Suprapubic skin (tissue), 4 donors: Measurements from ENCODE around the gene RFPL1. TPM values are rescaled to one million over a fixed set of nuclear protein-coding genes. Genes with fewer than 3 reads are reported as not detected.

ENCODE experiments used
- DNase-seq, 2 donors: peaks; one replicate each; pipeline ENCODE4 v3.0.0-alpha.2; 2019; ENCODE audit warnings: low spot score in 2 of 2
- H3K27ac ChIP-seq: fragments of 200-600 bp; sonication (generic); one replicate; pipeline ENCODE4 v1.5.1; 2019
- H3K27me3 ChIP-seq: fragments of 200-600 bp; sonication (generic); one replicate; pipeline ENCODE4 v1.5.1; 2019
- H3K36me3 ChIP-seq: fragments of 200-600 bp; sonication (generic); one replicate; pipeline ENCODE4 v1.5.1; 2019
- H3K4me1 ChIP-seq: fragments of 200-600 bp; sonication (generic); one replicate; pipeline ENCODE4 v1.5.1; 2019
- H3K4me3 ChIP-seq: fragments of 200-600 bp; sonication (generic); one replicate; pipeline ENCODE4 v1.5.1; 2019; ENCODE audit warnings: mild to moderate bottlenecking
- H3K9me3 ChIP-seq: fragments of 200-600 bp; sonication (generic); one replicate; pipeline ENCODE4 v1.5.1; 2019
- CTCF ChIP-seq, 2 donors: fragments of 200-600 bp in 1 of 2; fragments of 450-650 bp in 1 of 2; sonication (generic) in 1 of 2; IDR thresholded peaks; one replicate each; pipeline ENCODE4 v1.5.1; 2016 to 2019; ENCODE audit warnings: antibody characterized with exemption in 2 of 2, mild to moderate bottlenecking in 1 of 2, moderate library complexity in 1 of 2
- EP300 ChIP-seq: sonication (generic); formaldehyde crosslinking; IDR thresholded peaks from one replicate; pipeline ENCODE4 v1.6.1; 2017; ENCODE audit warnings: antibody characterized with exemption
- POLR2A ChIP-seq, 2 donors: fragments of 450-650 bp; IDR thresholded peaks; one replicate each; pipeline ENCODE4 v1.6.1; 2017; ENCODE audit warnings: antibody characterized with exemption in 2 of 2, mild to moderate bottlenecking in 2 of 2, moderate library complexity in 2 of 2
- POLR2AphosphoS5 ChIP-seq, 3 donors: sonication (generic); formaldehyde crosslinking; IDR thresholded peaks; one replicate each; pipeline ENCODE4 v1.6.1; 2017; ENCODE audit warnings: antibody characterized with exemption in 3 of 3
- WGBS: methylation state at CpG from one replicate; pipeline ENCODE4 v1.1.5; 2018; 5-methylcytosine and 5-hydroxymethylcytosine counted together
- total RNA-seq, 4 donors: library from RNA; depleted of rRNA; stranded (reverse); fragments of >200 nt; gene quantifications; one replicate each; pipeline ENCODE4 v1.1.0, GENCODE V29; 2016

The RFPL1 gene
- total RNA-seq, 4 donors from 2014 or later, result 0.64 TPM; not detected in 3

- Histone ChIP-seq H3K9me3 (no peaks in the 10 kb centered on the region), H3K27me3 (no peaks in the 10 kb centered on the region), H3K4me1 (no peaks in the 10 kb centered on the region), H3K27ac (no peak overlapping the region), H3K36me3 (no peaks in the 10 kb centered on the region), H3K4me3 (no peak overlapping the region)
- DNase-seq, result no peak
- TF ChIP-seq POLR2A (IDR thresholded peaks at IDR 0.05), result no peak
- TF ChIP-seq POLR2AphosphoS5 (IDR thresholded peaks at IDR 0.05), result no peak
These were observed 20.2 kb downstream of the RFPL1 start for GRCh38 chr22:29458551-29458950.

DNA sequence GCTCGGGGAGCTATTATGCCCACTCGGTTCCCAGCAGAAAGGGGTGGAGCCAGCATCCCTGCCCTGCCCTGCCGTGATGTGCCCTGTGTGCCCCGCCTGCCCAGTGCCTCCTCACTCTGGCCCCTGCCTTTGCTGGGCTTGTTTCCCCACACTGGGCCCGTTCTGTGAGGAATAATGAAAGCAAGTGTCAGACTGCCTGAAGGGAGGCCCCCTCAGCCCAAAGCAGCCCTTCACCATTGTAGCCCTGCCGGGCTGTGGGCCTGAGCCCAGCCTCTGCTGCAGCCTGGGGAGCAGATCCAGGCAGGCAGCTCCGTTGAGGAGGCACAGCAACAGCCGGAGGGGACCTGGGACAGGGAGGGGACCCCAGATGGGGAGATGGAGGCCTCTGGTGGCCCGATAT is 21.4 kb downstream of the RFPL1 start:
- 68% methylated on average over 4 of the region's 9 CpGs for WGBS
- Histone ChIP-seq H3K36me3 (no peaks in the 10 kb centered on the region), H3K4me1 (no peaks in the 10 kb centered on the region), H3K9me3 (no peaks in the 10 kb centered on the region), H3K4me3 (no peak overlapping the region), H3K27me3 (no peaks in the 10 kb centered on the region), H3K27ac (no peak overlapping the region)
- no peak for DNase-seq
- TF ChIP-seq POLR2AphosphoS5 (IDR thresholded peaks at IDR 0.05), result no peak
- TF ChIP-seq EP300, result no peak

- Histone ChIP-seq H3K36me3 (no peaks in the 10 kb centered on the region), H3K9me3 (no peaks in the 10 kb centered on the region), H3K4me1 (no peaks in the 10 kb centered on the region), H3K27ac (no peak overlapping the region), H3K4me3 (no peak overlapping the region), H3K27me3 (no peaks in the 10 kb centered on the region)
- no peak for DNase-seq
- 90% methylated on average over 5 of the region's 5 CpGs for WGBS
- no peak for TF ChIP-seq POLR2A (IDR thresholded peaks at IDR 0.05)
- TF ChIP-seq CTCF (IDR thresholded peaks at IDR 0.05), result no peak
- no peak for TF ChIP-seq POLR2AphosphoS5 (IDR thresholded peaks at IDR 0.05)
- no peak for TF ChIP-seq EP300
These were observed 22.9 kb downstream of the RFPL1 start for GRCh38 chr22:29461263-29461662.

- no peak overlapping the region for H3K4me3 ChIP-seq
- no CpG with 5 or more reads among the region's 7 CpGs for WGBS
These were observed 25.2 kb downstream of the RFPL1 start for GRCh38 chr22:29463629-29464028.

DNA sequence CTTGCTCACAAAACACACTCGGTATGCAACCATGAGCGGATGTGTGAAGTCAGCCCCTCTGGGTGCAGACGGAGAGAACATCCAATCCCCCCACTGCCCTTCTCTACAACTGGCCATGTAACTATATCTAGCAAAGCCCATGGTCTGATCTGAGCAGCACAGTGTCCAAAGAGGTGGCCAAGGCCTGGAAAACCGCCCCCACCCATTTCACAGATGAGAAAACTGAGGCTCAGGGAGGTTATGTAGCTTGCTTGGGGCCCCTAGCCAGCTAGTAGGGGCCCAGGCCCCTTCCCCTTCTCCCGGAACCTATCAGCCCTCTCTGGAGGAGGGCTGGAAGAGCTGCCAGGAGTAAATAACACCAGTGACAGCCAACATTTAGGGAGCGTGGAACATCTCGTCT is 26.2 kb downstream of the RFPL1 start:
- H3K4me3 ChIP-seq, result no peak overlapping the region
- 90% methylated on average over 5 of the region's 7 CpGs for WGBS
- no peak for DNase-seq
- no peaks in the 10 kb centered on the region for H3K27me3 ChIP-seq
- no peaks in the 10 kb centered on the region for H3K9me3 ChIP-seq
- H3K4me1 ChIP-seq, result no peaks in the 10 kb centered on the region
- H3K36me3 ChIP-seq, result no peaks in the 10 kb centered on the region
- H3K27ac ChIP-seq, result no peak overlapping the region
- TF ChIP-seq EP300, result no peak
- no peak for TF ChIP-seq CTCF (IDR thresholded peaks at IDR 0.05)
- no peak for TF ChIP-seq POLR2AphosphoS5 (IDR thresholded peaks at IDR 0.05)
- TF ChIP-seq POLR2A (IDR thresholded peaks at IDR 0.05), result no peak

More at GRCh38 chr22:29463629-29464028, 25.2 kb downstream of the RFPL1 start:
- TF ChIP-seq POLR2AphosphoS5 (IDR thresholded peaks at IDR 0.05) (no peak), EP300 (no peak)
- Histone ChIP-seq H3K27me3 (no peaks in the 10 kb centered on the region), H3K27ac (no peak overlapping the region), H3K36me3 (no peaks in the 10 kb centered on the region), H3K9me3 (no peaks in the 10 kb centered on the region), H3K4me1 (no peaks in the 10 kb centered on the region)
- no peak for DNase-seq

DNA sequence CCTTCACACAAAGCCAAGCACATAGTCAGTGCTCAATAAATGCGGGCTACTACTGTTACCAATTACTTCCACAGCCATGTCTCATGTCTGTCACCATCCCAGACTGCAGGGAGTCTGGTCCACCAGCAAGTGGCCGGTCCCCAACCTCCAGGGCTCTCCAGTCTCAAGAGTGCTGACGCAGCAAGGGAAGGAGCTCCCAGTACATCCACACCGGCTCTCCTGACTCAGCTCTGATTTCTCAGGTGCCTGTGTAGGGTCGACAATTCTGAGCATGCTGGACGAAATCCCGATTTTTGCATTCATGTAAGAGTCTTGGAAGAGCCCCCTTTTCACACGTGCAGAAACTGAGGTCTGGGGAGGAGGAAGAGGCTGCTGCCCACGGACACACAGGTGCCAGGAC is 31.4 kb downstream of the RFPL1 start:
- H3K27ac ChIP-seq, result no peak overlapping the region
- TF ChIP-seq POLR2AphosphoS5 (IDR thresholded peaks at IDR 0.05) (no peak), POLR2A (IDR thresholded peaks at IDR 0.05) (no peak), CTCF (IDR thresholded peaks at IDR 0.05) (no peak), EP300 (no peak)
- no peak for DNase-seq
- H3K4me1 ChIP-seq, result peaks cover 9% of the 10 kb centered on the region
- no peaks in the 10 kb centered on the region for H3K36me3 ChIP-seq
- 58% methylated on average over 9 of the region's 9 CpGs for WGBS
- no peaks in the 10 kb centered on the region for H3K9me3 ChIP-seq
- H3K4me3 ChIP-seq, result peak overlapping the region; percentile 27
- peaks cover 13% of the 10 kb centered on the region for H3K27me3 ChIP-seq

GRCh38 chr22:29470159-29470855 is 31.9 kb downstream of the RFPL1 start:
- 41% methylated on average over 17 of the region's 54 CpGs for WGBS
- H3K4me3 ChIP-seq, result peak overlapping the region; percentile 27
- DNase-seq, result no peak
- H3K9me3 ChIP-seq, result no peaks in the 10 kb centered on the region
- no peak overlapping the region for H3K27ac ChIP-seq
- peaks cover 9% of the 10 kb centered on the region for H3K4me1 ChIP-seq
- TF ChIP-seq CTCF (IDR thresholded peaks at IDR 0.05) (peak; percentile 40 to 92), POLR2A (IDR thresholded peaks at IDR 0.05) (no peak)
- no peaks in the 10 kb centered on the region for H3K36me3 ChIP-seq
- H3K27me3 ChIP-seq, result peaks cover 13% of the 10 kb centered on the region
